ENCODE measurements around the gene RGS14. TPM values are rescaled to one million over a fixed set of nuclear protein-coding genes. Genes with fewer than 3 reads are reported as not detected.

The RGS14 gene, protein sequence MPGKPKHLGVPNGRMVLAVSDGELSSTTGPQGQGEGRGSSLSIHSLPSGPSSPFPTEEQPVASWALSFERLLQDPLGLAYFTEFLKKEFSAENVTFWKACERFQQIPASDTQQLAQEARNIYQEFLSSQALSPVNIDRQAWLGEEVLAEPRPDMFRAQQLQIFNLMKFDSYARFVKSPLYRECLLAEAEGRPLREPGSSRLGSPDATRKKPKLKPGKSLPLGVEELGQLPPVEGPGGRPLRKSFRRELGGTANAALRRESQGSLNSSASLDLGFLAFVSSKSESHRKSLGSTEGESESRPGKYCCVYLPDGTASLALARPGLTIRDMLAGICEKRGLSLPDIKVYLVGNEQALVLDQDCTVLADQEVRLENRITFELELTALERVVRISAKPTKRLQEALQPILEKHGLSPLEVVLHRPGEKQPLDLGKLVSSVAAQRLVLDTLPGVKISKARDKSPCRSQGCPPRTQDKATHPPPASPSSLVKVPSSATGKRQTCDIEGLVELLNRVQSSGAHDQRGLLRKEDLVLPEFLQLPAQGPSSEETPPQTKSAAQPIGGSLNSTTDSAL
- 0.23 and 0.51 TPM in 2 replicates for total RNA-seq (2014; rRNA removed)
- 0.43 TPM for polyA plus RNA-seq (2012)

DNA sequence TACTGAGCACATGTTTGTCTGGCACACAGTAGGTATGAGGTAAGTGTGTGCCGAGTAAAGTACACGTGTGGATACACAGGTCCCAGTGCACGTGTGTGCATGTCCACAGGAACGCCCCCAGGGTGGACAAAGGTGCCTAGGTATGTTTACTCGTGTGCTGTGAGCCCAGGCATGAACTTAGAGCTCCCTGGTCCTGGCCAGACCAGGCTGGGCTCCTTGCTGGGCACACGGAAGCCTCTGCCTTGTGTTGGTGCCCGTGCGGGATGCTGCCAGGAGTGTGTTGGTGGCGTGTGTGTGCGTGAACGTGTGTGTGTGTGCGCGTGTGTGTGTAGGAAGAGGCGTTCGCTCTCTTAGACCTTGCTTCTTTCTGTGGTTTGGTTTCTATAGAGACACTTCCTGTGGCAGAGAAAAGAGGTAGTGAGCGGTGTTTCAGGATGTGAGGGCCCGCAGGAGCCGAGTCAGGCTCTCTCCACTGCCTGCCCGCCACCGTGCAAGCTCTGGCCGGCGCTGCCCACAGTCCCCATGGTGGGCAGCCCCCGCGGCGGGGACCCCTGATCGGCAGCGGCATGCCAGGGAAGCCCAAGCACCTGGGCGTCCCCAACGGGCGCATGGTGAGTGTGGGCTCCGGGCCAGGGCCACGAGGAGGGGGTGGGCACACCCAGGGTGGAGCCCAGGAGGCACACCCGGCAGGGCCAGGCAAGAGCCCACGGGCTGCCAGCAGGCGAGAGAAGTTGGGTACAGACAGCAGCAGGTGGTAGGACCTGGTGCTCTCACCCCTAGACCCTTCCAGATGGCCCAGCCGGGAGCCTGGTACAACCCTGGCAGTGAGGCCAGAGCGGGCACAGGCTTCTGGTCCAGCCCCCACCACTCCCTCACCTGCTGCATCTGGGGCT, at the start of gene RGS14:
RGS14 (plus strand) TSS at position 466 of the 893 bp plus-strand sequence; CDS start at position 567, 101 bp downstream.
- no peak for DNase-seq (ENCODE audit: low read depth)

DNA sequence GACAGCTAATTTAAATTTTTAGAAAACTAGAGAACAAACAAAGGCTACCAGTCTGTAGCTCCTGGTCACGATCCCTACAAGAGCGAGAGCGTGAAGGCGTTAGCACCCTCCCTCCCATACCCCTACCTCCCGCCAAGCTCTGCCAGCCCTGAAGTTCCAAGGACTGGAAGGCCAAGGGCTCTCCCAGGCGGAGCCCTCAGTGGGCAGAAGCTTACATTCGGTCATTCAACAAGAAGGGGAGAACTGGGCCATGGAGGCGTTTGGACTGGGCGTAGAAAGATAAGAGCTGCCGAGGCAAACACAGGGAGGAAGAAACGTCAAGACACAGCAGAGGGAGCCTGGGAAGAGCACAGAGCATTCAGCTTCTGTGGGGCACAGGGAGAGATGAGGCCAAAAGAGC, 49.0 kb upstream of the RGS14 start:
- DNase-seq (ENCODE audit: low read depth), result no peak

DNA sequence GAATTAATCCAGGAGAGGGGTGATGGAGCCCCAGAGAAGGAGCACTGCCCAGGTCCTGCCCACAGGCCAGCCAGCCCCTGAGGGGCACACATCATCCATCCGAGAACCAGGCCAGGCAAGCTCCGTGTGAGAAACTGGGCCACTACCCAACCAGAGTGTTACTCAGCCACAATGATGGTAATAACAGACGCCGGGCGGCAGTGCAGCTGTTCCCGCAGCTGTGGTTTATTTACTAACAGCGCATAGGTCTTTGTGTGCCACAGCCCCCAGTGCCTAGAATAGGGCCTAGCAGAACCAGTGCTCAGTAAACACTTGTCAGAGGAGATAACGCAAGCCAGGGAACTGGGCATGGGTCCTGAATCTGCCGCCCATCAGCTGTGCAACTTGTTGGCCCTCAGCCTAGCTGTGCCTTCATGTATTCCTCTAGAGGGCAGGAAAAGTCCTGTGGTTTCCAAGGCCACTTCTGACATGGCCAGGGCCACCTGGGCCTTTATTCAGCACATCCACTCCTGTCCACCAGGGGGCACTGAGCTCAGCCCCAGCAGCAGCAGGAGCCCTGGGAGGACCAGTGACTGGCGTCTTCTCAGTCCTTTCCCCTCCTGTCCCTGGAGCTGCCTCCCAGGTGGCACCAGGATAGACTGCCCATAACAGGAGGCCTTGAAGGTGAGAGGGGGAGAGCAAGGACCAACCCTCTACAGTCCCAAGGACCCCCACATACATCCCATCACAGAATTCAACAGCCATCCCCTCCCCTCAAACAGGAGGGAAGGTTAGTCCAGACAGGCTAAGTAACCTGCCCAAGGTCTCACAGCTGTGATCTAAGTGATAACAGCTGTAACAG, 48.2 kb upstream of the RGS14 start:
- peak; percentile 93 for DNase-seq (ENCODE audit: low read depth)

DNA sequence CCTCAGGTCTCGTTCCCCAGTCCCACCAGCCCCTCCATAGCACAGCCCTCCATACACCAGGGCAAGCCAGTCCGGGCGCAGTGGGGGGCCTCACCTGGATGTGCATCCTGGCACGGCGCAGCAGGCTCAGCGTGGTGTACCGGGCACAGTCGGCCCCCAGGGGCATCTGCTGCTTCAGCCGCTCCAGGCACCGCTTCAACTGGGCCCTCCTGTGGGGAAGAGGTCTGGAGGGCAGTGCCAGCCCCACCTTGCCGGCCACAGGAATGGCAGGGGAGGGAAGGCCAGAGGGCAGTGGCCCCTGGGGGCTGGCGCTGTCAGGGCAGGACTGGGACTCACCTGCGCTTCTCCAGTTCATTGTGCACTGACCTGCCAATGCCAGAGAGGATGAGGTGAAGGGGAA, 47.4 kb upstream of the RGS14 start:
- DNase-seq (ENCODE audit: low read depth), result no peak

DNA sequence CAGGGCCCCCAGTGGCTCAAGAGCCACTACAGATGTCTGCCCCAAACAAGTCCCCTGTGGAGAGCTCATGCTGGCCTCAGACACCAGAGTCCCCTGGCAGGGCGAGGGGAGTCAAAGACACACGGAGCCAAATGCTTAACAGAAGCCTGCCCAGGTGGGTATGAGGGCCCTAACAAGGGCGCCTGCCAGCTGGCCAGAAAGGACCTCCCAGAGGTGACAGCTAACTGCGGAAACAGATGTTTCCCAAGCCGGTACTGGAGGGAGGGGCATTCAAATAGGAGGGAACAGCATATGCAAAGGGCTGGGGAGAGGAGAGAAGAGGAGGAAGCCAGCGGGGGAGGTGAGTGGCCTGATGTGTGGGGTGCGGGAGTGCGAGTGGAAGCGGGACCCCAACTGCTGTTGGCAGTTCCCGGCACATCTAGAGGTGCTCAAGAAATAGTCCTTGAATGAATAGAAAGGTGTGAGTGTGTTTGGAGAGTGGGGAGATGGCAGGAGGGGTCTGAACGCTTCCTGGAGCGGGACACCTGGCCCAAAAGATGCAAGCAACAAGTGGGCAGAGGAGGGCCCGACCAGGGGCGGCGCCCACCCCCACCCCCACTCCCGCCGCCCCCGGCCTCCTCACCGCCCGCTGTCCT, 46.9 kb upstream of the RGS14 start:
- no peak for DNase-seq (ENCODE audit: low read depth)

DNA sequence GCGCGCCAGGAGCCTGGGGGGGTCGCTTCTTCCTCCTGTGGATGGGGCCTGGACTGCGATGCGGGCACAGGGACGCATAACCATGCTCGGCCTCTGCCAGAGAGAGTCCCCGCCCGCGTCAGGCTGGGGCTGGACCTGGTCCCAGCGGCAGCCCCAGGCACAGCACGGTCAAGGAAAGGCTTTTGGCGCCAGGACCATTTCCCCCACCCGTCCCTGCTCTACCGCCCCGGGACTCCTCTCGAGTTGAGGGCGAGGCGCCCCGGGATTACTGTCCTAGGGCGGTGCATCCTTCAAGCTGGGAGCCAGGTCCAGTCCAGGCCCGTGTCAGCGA, 46.4 kb upstream of the RGS14 start:
- DNase-seq (ENCODE audit: low read depth), result no peak

DNA sequence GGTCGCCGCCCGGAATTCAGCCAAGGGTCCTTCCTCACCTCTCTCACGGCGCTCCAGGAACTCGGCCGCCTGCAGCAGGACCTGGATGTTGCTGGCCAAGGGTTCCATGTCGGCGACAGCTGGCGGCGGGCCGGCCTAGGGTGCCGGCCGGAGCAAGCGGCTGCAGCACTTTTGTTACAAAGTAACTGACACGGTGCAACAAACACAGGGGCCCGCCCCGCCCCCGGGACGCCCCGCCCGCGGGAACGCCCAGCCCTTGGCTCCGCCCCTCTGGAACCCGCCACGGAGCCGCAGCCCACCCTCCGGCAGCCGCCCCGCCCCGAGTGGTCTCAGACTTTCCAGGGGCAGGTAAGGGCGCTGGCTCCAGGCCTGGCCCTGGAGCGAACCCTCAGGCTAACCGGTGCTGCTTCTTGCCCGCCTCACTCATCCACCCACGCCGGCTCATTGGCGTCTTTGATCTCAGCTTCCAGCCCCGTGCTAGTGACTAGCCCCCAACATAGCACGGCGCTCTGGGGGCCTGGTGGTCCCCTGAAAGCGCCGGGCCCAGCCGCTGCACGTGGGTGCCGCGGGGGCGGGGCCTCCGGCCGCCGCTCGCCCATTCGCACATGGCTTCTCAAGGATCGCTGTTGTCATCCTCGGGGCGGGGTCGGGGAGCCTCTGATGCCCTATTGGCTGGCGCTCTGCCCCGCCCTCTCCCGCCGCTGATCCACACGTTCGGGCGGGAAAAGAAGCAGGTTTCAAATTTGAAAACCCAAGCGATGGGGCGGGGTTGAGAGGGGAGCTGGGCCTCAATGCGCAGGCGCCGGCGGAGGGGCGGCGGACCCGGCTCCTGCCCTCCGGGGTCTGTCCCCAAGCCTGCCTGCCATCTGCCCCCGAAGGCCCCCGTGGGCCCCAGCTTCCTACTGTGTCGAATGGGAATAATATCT, 45.7 kb upstream of the RGS14 start, which contains the start of gene MXD3:
MXD3 (minus strand) TSS at position 176 of the 926 bp plus-strand sequence; CDS start at position 108, 68 bp downstream.
- DNase-seq (ENCODE audit: low read depth), result peak; percentile 95

DNA sequence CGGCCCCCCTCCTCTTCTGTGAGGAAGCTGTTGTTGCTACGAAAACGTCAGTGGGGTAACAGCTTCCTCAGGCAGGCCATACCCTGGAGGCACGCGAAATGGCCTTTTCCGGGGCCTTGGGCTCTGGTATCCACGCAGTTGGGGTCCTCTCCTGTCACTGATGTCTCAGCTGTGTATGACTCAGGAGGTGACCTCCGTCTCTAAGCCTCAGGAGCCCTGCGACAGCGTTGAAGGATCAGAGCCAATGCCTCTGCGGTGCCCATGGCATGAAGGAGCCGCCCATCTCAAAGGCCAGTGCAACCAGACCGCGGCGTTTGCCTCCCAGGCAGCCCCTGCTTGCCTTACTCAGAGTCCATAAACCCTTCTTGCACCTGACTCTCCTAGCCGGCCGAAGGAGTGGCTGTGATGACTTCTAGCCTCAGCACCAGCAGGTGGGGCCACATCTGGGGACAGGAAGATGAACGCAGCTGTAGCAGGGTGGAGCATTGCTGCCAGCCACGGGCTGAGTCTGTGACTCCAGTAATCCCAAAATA, 45.0 kb upstream of the RGS14 start:
- peak; percentile 53 for DNase-seq (ENCODE audit: low read depth)

DNA sequence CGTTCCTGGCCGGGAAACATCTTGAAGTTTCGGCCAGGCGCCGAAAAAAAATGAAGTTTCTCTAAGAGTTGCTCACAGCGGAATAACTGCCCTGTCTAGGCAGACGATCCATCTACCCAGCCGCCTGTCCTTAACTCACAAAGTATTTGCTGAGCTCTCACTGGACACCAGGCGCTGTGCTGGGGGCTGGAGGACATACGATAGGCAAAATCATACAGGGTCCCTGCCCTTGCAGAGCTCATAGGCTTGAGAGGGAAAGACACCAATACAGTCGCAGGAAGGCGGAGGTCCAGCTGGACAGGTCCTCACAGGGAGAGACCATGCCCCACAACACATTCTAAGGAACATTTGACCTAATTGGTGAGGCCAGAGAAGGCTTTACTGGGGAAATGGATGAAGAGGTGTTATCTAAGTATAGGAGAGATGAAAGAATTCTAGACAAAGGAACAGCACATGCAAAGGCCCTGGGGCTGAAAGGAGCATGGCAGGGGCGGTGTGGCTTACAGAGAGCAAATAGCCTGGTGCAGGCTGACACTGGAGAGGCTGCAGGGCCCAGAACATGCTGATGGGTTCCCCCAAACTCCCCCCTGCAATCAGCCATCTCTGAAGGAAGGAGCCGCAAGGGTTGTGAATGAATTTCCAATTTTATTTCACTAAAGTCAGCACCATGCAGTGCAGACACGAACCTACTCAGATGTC, 44.0 kb upstream of the RGS14 start:
- DNase-seq (ENCODE audit: low read depth), result no peak

DNA sequence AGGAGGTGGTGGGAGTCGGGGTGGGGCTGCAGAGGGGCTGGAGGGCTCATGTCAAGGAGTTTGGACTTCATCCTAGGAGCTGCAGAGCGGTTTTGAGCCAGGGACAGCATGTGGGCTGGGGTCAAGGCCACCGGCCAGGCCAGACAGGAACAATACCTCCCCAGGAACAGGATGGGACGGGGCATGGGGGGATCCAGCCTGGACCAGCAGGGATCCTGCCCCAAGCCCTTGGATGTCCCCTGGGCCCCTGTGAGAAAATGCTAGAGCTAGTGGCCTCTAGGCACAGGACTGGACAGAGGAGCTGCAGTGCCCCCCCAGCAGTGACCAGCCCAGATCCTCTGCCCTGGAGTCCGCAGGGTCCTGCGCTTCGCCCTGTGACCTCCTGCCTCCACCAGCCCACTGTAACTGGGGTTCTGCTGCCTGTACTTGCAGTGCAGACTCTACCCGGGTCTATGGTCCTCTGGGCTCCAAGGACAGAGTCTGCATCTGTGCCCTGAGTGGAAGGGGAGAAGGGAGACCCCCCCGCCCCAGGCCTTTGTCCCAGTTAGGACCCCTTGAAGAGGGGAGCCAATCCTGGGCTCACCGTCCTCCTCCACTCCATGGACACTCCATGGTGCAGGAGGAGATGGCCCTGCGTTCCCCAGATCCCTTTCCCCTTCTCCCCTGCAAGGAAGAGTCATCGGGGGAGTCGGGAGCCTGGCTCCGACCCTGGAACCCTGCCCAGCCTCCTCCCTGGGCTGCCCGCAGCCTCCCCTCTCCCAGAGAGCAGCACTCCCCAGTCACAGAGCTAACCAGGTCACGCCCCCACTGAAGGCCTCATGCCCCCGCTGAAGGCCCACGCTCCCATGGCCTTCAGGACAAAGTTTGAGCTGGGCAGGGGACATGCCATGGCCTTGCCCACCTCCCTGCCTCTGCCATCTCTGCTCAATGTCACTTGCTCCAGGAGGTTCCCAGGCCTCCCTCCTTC, 43.1 kb upstream of the RGS14 start:
- DNase-seq (ENCODE audit: low read depth), result no peak

DNA sequence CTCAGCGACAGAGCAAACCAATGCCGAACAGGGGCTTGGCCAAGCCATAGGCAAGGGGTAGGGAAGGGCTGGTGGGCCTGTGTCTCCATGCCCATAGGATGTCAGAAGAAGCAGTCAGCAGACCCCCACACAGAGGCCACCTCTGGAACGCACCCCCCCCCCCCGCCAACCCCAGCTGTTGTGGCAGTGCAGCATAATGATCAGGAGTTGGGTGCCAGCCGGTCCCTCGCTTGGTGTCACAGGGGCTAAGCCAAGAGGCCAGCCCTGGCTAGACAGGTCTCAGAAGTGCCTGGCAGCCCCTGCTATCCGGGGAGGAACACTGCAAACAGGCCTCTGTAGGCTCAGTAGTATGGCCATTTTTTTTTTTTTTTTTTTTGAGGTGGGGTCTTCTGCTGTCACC, 42.3 kb upstream of the RGS14 start:
- DNase-seq (ENCODE audit: low read depth), result no peak

DNA sequence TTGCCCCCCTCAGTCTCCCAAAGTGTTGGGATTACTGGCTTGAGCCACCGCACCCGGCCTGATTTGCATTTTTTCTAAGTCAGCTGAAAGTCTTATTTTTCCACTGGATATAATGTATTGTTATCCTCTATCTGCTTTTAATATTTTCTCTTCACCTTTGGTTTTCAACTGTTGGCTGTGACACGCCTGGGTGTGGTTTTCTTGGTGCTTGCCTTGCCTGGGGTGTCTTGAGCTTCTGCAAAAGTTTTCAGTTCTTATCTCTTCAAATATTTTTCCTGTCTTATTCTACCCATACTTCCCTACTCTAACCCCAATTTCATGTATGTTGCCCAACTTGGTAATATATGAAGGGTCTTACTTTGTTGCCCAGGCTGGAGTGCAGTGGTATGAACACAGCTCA, 41.7 kb upstream of the RGS14 start:
- DNase-seq (ENCODE audit: low read depth), result no peak

DNA sequence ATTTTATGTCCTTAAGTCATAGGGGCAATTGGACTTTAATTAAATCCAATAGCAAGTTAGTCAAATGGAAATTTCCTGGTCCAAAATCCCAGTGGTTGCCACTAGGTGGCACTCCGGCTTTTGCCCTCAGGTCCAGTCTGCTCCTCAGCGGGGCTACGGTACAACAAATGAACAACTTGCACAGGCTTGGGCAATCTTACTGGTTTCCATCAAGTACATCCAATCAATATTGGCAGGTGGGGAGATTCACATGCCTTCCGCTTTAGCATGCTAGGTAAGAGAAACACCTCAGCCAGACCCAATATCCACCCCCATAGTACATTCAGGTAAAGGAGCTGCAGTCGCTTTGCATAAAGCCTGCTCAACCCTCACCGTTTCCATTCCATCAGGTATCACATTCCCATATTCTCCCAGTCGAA, 39.8 kb upstream of the RGS14 start:
- DNase-seq (ENCODE audit: low read depth), result peak; percentile 69

DNA sequence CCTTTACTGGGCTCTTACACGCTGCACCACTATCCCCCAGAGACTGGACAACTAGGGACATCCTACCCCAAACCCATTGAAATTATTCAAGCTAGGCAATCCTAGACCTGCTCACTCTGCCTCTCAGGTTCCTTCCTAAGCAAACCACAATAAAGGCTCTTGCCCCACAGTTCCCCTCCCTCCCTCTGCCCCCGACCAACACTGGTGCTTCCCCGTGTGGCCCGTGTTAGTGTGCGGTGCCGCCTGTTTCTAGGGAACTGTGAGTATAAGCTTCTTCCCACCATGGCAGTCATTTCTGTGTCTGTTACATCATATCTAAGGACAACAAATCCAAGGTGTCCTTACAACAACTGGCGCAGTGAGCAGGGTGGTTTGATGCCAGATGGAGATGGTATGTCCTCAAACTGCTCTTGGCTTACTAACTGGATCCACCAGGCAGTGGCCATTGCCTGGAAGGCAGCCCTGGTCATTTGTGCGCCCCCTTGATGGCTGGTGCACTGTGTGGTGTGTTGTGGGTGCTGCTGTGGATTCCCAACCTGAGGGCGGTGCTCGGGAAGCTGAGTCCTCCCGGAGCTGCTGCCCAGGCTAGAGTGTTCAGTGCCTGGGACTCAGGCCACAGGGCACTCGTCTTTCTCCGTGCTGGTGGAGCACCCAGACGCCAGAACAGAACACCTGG, 37.7 kb upstream of the RGS14 start:
- no peak for DNase-seq (ENCODE audit: low read depth)

DNA sequence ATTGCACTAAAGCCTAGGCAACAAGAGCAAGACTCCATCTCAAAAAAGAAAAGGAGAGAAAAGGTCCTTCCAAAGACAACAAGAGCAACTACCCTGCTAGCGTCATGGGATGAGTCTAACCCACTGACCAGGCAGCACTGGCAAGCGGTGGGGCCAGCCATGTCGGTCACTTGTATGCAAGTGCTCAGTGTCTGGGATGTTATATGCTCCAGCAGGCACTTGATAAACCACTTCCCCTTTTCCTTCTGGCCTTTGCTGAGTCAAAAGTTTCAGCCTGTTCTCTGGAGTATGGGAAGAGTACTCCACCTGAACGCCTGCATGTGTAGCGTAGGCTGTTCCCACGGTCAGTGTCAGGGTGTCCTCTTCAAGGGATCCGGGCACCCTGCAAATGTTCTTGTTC, 36.8 kb upstream of the RGS14 start:
- no peak for DNase-seq (ENCODE audit: low read depth)

DNA sequence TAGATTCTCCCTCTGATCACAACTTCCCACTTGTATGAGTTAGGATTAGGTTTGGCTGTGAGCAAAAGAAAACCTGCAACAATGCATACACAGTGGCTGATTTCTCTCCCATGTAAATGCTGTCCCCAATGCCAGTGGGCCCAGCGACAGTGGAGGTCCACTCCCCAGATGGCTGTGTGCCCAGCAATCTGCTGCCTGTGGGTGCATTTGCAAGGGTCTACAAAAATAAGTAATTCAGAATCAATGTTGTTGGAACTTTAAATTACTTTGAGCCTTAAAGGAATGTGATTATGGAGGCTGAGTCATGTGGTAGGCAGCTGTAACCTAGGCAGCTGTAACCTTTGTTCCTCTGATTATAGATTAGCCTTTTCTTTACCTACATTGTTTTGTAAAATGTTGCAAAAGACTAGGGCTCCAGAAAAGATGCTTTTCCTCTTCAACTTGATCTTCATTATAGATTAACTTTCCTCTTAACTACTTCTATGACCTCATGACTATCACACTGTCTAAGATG, 31.8 kb upstream of the RGS14 start:
- no peak for DNase-seq (ENCODE audit: low read depth)
